Measurements from ENCODE around the gene HINT3.
"Not testable (repeated sequence)": the region's sequence is repeated elsewhere in the genome, so short reads cannot be mapped to it uniquely, and the experiment has no call there.

HINT3 gene

GRCh38 chr6:125991653-125992052, 35.1 kb downstream of the HINT3 start:
- DNase-seq (ENCODE audit: insufficient read length, low spot score): no peak

DNA sequence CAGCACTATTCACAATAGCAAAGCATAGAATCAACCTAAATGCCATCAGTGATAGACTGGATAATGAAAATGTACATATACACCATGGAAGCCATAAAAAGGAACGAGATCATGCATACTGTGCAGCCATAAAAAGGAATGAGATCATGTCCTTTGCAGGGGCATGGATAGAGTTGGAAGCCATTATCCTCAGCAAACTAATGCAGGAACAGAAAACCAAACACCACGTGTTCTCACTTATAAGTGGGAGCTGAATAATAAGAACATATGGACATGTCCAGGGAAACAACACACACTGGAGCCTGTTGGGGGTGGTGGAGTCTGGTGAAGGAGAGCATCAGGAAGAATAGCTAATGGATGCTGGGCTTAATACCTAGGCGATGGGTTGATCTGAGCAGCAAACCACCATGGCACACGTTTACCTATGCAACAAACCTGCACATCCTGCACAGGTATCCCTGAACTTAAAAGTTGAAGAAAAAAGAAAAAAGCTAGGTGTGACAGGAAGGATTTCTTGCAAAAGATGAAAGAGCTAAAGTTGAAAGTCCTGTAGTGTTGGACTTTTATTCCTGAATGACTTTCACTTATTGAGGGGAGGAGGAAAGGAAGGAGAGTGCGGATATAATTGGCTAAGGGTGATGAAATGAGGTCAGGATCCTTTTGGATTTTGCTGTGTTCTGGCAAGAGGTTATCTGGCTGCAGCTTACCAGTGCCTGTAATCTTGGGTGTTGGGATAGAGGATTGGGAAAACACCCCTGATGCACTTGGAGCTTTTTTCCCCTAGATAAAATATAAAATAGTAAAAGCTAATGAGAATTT, 38.3 kb downstream of the HINT3 start:
- DNase-seq (ENCODE audit: insufficient read length, low spot score) (no peak), FAIRE-seq (no peak)

More at GRCh38 chr6:125991653-125992052, 35.1 kb downstream of the HINT3 start:
- no peak for FAIRE-seq

GRCh38 chr6:125995972-125996580, 39.5 kb downstream of the HINT3 start:
- DNase-seq (ENCODE audit: insufficient read length, low spot score) (peak; percentile 49), FAIRE-seq (no peak)

- no peak for FAIRE-seq
- DNase-seq (ENCODE audit: insufficient read length, low spot score): no peak
Measured at GRCh38 chr6:126002755-126003679, 46.4 kb downstream of the HINT3 start.

DNA sequence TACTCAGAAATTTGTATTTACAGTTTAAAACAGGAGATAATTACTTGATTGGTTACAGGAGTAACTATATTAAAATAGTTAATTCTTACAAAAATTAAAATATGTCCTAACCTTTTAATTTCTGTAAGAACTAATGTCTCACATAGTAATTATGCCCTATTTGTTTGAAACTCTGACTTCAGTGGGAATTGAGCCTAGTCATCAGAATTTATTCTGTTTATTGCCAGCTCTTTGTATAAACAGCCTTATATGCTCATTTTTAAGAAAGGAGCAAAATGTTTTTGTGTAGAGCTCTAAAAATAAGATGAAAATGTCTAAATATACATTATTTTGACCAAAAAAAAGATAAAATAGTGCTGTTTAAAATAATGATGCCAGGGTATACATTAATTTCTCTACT, 51.2 kb downstream of the HINT3 start:
- no peak for DNase-seq (ENCODE audit: insufficient read length, low spot score)
- FAIRE-seq: no peak

DNA sequence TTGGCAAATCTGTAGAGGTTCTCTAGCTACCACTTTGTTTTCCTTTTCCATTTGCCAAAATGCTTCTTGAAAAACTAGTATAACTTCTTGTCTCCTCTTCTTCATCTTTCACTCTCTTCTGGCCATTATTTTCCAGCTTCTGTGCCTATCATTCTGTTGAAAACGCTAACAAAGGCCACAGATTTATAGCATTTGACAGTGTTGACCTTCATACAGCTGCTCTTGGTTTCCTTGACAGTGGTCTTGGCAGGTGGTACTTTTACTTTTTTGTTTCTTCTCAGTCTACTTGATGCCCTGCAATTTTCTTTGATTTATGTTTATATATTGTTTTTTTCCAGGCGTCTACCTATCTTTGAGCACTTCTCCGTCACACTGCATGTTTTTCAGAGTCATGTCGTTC, 53.5 kb downstream of the HINT3 start:
- DNase-seq (ENCODE audit: insufficient read length, low spot score) (no peak), FAIRE-seq (no peak)

DNA sequence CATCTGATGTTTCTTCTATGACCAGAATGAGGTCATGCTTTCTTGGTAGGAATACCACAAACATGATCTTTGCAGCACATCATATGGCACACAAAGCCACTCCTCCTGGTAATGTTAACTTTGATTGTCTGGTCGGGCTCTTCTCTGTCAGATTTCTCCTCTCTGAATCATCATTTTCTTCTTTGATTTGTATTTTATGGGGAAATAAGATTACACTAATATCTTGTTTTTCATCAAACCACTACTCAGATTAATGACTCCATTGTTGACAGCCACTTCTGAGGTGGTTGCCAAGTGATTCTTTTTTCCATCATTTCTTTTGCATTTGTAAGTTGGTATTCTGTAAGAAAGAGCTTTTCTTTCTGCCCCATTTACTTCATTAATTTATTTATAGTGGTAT, 59.3 kb downstream of the HINT3 start:
- no peak for FAIRE-seq
- DNase-seq (ENCODE audit: insufficient read length, low spot score): no peak

- DNase-seq (ENCODE audit: insufficient read length, low spot score): no peak
- FAIRE-seq: no peak
Measured at GRCh38 chr6:126016591-126016990, 60.0 kb downstream of the HINT3 start.

- FAIRE-seq: no peak
- no peak for DNase-seq (ENCODE audit: insufficient read length, low spot score)
Measured at GRCh38 chr6:126017668-126018067, 61.1 kb downstream of the HINT3 start.

- no peak for DNase-seq (ENCODE audit: insufficient read length, low spot score)
- FAIRE-seq: no peak
Measured at GRCh38 chr6:126020305-126021050, 63.9 kb downstream of the HINT3 start.

- FAIRE-seq; DNase-seq (ENCODE audit: insufficient read length, low spot score): not testable (repeated sequence)
Measured at GRCh38 chr6:126023474-126023873, 66.9 kb downstream of the HINT3 start.

DNA sequence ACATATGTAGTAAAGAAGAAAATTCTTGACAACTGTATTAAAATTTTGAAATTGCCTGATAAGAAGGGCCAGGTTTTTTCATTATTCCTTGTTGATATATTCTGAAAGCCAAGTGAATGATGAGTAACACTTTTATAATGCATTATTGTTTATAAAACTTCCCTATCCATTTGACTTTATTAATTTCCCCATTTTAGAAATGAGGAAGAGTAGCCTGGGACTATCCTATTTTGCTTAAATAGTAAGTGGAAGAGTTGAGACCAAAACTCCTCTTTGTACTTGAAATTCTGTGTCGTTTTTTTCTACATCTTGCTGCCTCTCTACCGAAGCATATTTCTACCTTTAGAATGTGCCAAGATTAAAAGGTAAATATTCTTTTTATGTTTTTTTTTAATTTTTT, 69.4 kb downstream of the HINT3 start:
- FAIRE-seq: no peak

DNA sequence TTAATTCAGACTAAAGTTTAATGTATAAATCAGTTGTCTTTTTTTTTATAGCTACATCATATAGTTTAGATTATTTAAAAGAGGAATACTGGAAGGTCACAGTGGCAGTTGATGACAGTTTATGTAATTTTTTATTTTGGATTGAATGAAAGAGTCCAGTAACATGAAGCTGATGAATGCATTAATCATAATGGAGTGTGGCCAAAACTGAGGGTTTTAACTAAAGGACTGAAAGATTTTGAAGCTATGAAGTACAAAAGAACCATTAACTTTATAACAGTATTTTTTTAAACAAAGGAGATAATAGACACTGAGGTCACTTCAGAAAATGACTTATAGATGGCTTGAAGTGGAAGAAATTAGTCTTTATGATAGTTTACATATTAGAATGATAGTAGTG, 71.0 kb downstream of the HINT3 start:
- DNase-seq (ENCODE audit: insufficient read length, low spot score) (no peak), FAIRE-seq (no peak)

More for the DNA sequence above, 69.4 kb downstream of the HINT3 start:
- DNase-seq (ENCODE audit: insufficient read length, low spot score): no peak

Measured in HTR-8/SVneo (cell line).